AML-193 (cell line): Measurements from ENCODE around the gene CBX4.
A peak's percentile ranks its signal among the peaks of the same experiment; 100 is the strongest.

Experiments used
- DNase-seq, 2 experiments: peaks; one replicate each; lab custom pipeline; 2025; lab: John Stamatoyannopoulos, UW

Gene CBX4

DNA sequence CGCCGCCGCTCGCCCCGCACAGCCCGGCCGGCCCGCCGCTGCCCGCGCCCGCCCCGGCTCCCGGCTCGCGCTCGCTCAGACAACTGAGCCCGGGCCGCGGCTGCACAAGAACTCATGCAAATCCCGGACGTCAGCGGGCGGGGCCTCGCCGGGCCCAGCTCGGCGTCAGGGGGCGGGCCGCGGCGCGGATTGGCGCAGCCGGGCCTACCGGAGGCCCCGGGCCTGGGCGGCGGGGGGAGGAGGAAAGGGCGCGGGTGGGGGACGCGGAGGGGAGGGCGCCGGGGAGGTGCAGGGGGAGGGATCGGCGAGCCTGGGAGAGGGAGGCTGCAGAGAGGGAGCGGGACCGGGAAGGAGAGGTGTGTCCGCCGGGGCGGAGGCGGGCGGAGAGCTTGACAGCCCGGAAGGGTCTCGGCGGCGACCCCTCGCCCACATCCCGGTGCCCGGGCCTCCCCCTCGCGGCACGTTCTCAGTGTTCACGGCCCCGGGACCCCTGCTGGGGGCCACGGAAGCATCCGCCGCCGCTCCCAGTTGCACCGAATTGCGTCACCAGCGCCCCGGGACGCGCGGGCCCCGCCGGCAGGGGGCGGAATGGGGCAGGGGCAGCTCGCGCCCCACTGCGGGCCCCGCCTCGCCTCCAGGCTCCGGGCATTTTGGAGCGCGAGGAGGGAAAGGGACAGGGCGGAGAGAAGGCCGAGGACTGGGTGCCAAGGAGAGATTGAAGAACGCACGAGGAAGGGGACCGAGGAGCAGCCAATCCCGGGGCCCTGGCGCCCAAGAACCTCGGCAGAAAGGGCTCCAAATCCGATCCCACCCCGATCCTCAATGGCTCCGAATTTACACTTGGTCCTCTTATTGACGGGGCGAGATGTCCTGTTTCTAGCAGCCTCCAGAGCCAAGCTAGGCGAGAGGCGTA lies at the start of gene CBX4:
CBX4 (minus strand) TSS at position 85 of the 913 bp plus-strand sequence. CDS start 189 bp downstream, outside the sequence.
- peak; percentile 92 to 93 for DNase-seq

- DNase-seq, result no peak
These were observed 48.8 kb upstream of the CBX4 start for GRCh38 chr17:79888009-79888540.

- no peak for DNase-seq
These were observed 48.3 kb upstream of the CBX4 start for GRCh38 chr17:79887451-79887991.

DNA sequence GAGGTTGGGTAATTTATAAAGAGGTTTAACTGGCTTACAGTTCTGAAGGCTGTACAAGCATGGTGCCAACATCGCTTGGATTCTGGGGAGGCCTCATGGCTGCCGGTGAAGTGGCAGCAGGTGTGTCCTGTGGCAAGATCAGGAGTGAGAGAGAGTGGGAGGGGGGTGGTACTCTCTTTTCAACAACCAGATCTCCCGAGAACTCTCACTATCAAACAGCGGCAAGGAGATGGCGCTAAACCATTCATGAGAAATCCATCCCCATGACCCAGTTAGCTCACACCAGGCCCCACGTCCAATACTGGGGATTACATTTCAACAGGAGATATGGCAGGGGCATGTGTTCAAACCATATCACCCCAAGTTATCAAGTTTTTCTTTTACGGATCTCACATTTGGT lies 44.0 kb upstream of the CBX4 start:
- no peak for DNase-seq

DNA sequence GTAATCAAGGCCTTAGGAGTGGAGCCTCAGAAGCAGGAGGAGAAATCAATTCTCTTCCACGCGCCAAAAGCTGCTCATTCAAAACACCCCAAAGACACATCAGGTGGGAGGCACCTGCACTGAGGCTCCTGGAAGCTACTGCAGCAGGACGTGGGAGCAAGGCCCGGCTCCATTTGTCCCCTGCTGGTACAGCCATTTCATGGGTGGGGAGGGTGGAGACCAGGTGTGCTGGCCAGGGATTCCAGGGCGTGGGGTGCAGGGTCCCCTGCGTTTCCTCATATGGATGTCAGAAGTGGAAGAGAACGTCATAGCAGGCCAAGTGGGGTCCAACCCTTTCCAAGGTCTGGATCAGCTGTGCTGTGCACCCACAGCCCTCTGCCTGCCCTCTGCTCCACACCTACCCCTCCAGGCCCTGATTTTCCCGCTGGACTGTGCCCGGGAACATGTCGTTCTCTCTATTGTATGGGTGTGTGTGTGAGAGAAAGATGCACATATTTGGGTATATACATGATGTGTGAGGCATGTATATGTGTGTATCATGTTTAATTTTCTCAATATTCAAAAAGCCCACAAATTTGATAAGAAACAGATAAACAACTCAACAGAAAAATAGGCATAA lies 39.2 kb upstream of the CBX4 start:
- DNase-seq, result no peak

- no peak for DNase-seq
These were observed 37.8 kb upstream of the CBX4 start for GRCh38 chr17:79877041-79877440.

- no peak for DNase-seq
These were observed 36.3 kb upstream of the CBX4 start for GRCh38 chr17:79875511-79875910.

GRCh38 chr17:79874329-79874981 lies 35.2 kb upstream of the CBX4 start:
- peak; percentile 45 to 64 for DNase-seq

DNA sequence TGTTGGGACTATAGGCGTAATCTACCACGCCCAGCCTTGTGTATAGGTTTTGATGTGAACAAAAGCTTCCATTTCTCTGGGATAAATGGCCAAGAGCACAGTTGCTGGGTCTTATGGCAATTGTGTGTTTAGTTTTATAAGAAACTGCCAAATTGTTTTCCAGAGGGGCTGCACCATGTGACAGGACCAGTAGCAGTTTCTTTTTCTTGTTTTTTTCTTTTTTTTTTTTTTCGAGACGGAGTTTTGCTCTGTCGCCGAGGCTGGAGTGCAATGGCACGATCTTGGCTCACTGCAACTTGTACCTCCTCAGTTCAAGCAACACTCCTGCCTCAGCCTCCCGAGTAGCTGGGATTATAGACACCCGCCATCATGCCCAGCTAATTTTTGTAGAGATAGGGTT lies 34.3 kb upstream of the CBX4 start:
- no peak for DNase-seq

- no peak for DNase-seq
These were observed 33.5 kb upstream of the CBX4 start for GRCh38 chr17:79872762-79873161.

- DNase-seq, result no peak
These were observed 31.9 kb upstream of the CBX4 start for GRCh38 chr17:79871131-79871530.

DNA sequence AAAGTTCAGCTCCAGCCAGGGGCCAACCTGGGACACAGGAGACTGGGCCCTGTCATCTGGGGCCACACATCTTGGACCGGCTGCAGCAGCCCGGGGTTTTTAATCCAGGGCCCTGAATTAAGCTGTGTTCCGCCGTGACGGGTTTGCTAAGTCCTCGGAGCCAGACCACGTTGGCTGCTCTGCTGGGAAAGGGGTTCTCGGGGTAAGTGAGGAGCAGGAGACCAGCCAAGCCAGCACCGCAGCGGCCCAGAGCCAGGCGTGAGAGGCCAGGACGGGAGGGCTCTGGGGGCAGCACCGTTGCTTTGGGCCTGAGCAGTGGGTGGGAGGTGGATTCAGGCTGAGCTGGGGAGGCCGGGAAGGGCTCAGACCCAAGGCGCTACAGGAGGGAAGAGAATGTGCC lies 31.3 kb upstream of the CBX4 start:
- no peak for DNase-seq

DNA sequence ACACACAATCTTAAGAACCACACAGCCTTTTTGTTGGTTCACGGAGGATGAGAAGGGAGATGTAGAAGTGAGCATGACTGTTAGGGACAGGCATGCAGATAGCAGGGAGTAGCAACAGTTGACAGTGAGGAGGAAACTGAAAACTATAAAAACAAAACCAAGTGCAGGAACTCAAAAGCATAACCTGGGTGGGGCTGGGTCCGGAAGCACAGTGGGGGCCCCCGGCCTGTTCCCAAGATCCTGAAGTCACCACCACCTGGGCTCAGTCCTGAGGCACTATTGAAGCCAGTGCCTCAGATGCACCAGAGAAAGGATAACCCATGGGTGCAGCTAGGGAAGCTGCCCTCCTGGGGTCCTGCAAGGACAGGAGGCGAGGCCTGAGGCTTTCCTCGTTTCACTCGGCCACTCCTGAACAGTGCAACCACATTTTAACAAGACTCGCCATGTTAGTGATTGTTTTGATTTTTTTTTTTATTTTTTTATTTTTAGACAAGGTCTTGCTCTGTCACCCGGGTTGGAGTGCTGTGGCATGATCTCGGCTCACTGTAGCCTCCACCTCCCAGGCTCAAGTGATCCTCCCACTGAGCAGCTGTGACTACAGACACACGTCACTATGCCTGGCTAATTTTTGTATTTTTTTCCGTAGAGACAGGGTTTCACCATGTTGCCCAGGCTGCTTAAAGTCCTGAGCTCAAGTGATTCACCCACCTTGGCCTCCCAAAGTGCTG lies 27.7 kb upstream of the CBX4 start:
- DNase-seq, result no peak

DNA sequence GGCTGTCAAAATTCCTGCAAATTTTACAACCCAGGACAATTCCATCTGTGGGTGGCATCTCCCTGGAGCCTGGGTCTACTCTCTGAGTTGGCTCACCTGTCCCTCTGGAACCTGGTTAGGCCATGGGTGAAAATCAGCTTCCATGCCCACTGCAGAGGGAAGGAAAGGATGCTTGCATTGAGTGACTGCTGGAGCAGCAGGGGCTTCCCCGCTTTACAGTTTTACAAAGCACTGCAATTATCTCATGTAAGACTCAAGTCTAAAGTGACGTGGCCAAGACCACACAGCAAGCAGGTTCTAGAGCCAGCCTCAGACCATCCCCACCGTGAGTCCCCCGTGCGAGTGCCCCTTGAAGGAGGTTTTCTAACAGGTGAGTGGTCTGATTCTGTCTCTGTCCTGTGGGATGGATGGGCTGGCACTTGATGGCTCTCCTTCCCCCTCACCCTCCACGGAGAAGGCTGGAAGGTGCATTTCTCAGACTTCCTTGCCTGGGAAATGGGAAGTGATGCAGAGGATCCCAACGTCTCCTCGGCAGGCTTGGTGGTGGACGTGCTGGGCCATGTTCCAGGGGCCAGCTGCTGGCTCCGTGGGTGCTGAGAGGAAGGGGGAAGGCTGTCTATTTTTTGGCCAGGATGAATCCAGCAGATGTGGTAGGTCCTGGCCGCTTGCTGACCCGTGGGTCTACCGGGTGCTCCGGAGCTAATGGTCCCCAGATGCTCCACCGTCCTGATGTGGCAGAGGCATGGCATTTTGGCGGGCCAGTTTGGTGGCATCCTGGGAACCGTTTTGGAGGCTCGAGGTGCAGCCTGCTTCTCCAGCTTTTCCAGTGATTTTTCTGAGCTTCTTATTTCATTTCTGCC lies 26.3 kb upstream of the CBX4 start:
- no peak for DNase-seq

DNA sequence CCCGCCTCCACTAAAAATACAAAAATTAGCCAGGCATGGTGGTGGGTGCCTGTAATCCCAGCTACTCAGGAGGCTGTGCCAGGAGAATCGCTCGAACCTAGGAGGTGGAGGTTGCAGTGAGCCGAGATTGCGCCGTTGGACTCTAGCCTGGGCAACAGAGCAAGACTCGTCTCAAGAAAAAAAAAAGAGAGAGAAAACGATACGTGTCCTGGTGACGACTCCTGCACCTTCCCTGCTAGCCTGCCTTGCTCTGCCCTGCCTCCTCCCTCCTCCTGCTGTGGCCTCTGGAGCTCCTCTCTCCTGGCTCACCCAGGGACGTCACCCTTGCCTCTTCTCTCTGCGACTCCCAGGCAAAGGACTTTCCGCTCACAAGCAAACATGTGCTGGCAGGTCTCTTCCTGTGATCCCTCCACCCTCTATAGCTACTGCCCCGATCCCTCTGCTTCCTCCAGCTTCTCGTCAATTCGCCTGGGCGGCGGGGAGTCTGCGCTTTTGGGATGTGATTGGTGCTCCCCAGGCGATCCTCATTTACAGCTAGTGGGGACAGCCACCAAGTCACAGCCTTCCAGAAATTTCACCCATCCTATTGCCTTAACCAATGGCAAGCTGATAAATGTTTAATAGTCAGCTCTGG lies 25.5 kb upstream of the CBX4 start:
- DNase-seq, result no peak

DNA sequence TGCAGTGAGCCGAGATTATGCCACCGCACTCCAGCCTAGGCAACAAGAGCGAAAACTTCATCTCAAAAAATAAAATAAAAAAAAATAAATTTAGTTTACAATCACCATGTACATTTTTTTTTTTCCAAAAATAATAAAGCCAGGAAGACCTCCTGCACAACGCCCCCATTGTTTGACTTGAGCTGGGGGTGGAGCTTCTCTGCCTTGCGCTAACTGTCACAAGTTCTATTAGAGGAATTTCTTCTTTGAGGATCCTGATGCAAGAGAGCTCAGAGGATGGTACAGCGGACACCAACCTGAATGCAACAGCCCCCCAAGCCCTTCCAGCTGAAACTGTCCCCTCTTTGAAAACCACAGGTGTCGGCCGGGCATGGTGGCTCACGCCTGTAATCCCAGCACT lies 24.9 kb upstream of the CBX4 start:
- no peak for DNase-seq

DNA sequence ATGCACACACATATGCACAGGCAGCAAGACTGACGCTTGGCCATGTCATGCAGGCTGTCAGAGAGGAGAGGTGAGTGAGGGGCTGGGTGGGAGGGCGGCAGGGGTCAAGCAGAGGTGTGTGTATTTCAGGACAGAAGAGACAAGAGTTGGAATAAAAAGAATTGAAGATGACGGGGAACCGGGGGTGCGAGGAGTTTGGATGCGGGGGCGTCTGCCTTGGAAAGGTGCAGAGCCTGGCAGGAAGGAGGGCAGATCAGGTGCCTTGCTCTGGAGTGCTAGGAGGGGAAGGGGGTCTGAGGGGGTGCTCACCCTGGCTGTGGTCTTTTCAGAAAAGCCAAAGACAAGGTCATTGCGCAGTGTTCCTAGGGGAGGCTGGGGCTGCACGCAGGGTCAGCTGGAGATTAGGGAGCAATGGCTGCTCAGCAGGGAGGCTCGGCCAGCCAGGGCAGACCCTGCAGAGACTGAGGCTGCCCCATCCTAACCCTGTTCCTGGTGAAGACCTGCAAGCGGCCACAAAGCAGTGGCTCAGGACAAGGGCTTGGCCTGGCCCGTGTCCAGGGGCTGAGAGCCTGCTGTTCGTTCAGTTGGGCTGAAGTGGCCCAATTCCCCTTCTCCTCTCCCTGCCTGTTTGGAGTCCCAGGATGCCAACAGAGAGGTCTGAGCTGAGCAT lies 23.7 kb upstream of the CBX4 start:
- DNase-seq, result no peak

- DNase-seq, result no peak
These were observed 23.0 kb upstream of the CBX4 start for GRCh38 chr17:79862238-79862637.

GRCh38 chr17:79861413-79862216 lies 22.4 kb upstream of the CBX4 start:
- DNase-seq, result no peak
